ENCODE data around the gene RAB26. TPM values are rescaled to one million over a fixed set of nuclear protein-coding genes. Genes with fewer than 3 reads are reported as not detected.

The RAB26 gene
- 15.1 TPM in 1 of 2 replicates, not detected in the other for polyA plus RNA-seq

GRCh38 chr16:2147981-2148671 is at the start of gene RAB26:
Gene RAB26, plus strand, starts transcription at chr16:2148625. Its CDS starts 159 bp downstream, at chr16:2148784.

GRCh38 chr16:2135770-2136490 is 12.5 kb upstream of the RAB26 start, which contains the start of gene PKD1:
Gene PKD1, minus strand, starts transcription at chr16:2135898. Its CDS starts 209 bp downstream, at chr16:2135689.

GRCh38 chr16:2155091-2155950 is 6.9 kb downstream of the RAB26 start, which contains the start of gene TRAF7:
Gene TRAF7, plus strand, starts transcription at chr16:2155782. Its CDS starts 8,139 bp downstream, at chr16:2163921.

DNA sequence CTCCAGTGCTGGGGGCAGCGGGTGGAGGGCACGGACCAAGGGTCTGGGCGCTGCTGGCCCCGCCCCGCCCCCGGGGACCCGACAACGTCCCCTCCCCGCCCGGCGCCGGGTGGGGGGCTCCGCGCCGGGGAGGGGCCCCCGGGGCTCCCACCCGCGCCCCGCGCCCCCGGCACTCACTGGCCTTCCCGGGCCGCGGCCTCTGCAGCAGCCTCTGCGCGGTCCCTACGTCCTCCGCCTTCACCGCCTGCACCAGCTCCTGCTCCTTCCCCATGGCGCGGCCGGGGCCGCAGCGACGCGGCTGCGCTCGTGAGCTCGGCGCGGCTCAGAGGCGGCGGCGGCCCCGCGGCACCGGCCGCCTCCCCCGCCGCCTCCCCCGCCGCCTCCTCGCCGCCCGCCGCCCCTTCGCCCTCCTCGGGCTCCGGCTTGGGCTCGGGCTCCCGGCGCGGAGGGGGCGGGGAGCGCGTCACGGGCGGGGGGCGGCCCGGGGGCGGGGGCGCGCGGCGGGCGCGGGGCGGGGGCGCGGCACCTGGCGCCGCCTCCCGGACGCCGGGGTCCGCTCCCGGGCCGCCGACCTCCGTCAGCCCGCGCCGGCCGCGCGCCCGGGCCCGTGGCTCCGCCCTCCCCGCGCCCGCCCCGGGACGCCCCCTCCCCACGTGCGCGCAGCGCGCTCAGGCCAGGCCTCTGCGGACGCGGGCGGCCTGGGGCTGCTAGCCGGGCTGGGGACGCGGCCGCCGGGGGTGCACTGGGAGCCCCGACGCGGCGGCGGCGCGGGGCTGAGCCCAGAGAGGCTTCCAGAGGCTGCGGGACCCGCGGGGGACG is 47.9 kb downstream of the RAB26 start, which contains the start of gene CASKIN1:
TSS of gene CASKIN1 (minus strand) at position 444 of the 819 bp plus-strand sequence. CDS start at position 271, 173 bp downstream.

Other genes with a start within 250 kb of the RAB26 start
- gene HS3ST6, start 230.2 kb upstream of the RAB26 start, polyA plus RNA-seq = not detected in 2 replicates
- gene MSRB1, start 205.4 kb upstream of the RAB26 start, polyA plus RNA-seq = 0.78 and 0.87 TPM in 2 replicates
- gene RPL3L, start 193.9 kb upstream of the RAB26 start, polyA plus RNA-seq = not detected in 2 replicates
- gene NDUFB10, start 189.1 kb upstream of the RAB26 start, polyA plus RNA-seq = 199 and 231 TPM in 2 replicates
- gene RPS2, start 183.8 kb upstream of the RAB26 start, polyA plus RNA-seq = 110 and 121 TPM in 2 replicates
- gene RNF151, start 181.8 kb upstream of the RAB26 start, polyA plus RNA-seq = not detected in 2 replicates
- 1.8 and 5.1 TPM in 2 replicates for gene TBL3, start 176.6 kb upstream of the RAB26 start, polyA plus RNA-seq
- not detected in 2 replicates for gene NOXO1, start 167.2 kb upstream of the RAB26 start, polyA plus RNA-seq
- gene GFER, start 164.4 kb upstream of the RAB26 start, polyA plus RNA-seq = 1.4 and 2.1 TPM in 2 replicates
- 80.6 and 82.4 TPM in 2 replicates for gene SYNGR3, start 158.7 kb upstream of the RAB26 start, polyA plus RNA-seq
- 0.11 and 0.16 TPM in 2 replicates for gene ZNF598, start 138.8 kb upstream of the RAB26 start, polyA plus RNA-seq
- gene NPW, start 128.8 kb upstream of the RAB26 start, polyA plus RNA-seq = not detected in 2 replicates
- 1.0 and 1.3 TPM in 2 replicates for gene NHERF2, start 121.7 kb upstream of the RAB26 start, polyA plus RNA-seq
- gene NTHL1, start 100.8 kb upstream of the RAB26 start, polyA plus RNA-seq = 8.1 and 19.5 TPM in 2 replicates
- 31.7 and 32.6 TPM in 2 replicates for gene TSC2, start 100.6 kb upstream of the RAB26 start, polyA plus RNA-seq
- 0.20 and 3.1 TPM in 2 replicates for gene PKD1, start 12.7 kb upstream of the RAB26 start, polyA plus RNA-seq
- gene TRAF7, start 7.2 kb downstream of the RAB26 start, polyA plus RNA-seq = 0.74 and 1.9 TPM in 2 replicates
- 0.04 TPM in 1 of 2 replicates, not detected in the other for gene CASKIN1, start 48.0 kb downstream of the RAB26 start, polyA plus RNA-seq
- 1.9 and 3.1 TPM in 2 replicates for gene MLST8, start 56.8 kb downstream of the RAB26 start, polyA plus RNA-seq
- gene BRICD5, start 62.2 kb downstream of the RAB26 start, polyA plus RNA-seq = 0.97 TPM in 1 of 2 replicates, not detected in the other
- 4.0 and 14.8 TPM in 2 replicates for gene PGP, start 66.2 kb downstream of the RAB26 start, polyA plus RNA-seq
- gene E4F1, start 75.0 kb downstream of the RAB26 start, polyA plus RNA-seq = 0.77 and 3.6 TPM in 2 replicates
- gene DNASE1L2, start 87.8 kb downstream of the RAB26 start, polyA plus RNA-seq = not detected in 2 replicates
- 2.8 and 7.7 TPM in 2 replicates for gene ECI1, start 103.0 kb downstream of the RAB26 start, polyA plus RNA-seq
- gene RNPS1, start 119.5 kb downstream of the RAB26 start, polyA plus RNA-seq = 41.4 and 45.7 TPM in 2 replicates
- 6.3 and 9.1 TPM in 2 replicates for gene ABCA3, start 192.1 kb downstream of the RAB26 start, polyA plus RNA-seq

All from Purkinje cell (primary cell).